Uterus (tissue), 4 donors: Measurements from ENCODE around the gene HCFC1. TPM values are rescaled to one million over a fixed set of nuclear protein-coding genes. Genes with fewer than 3 reads are reported as not detected.
"Not testable (repeated sequence)": the region's sequence is repeated elsewhere in the genome, so short reads cannot be mapped to it uniquely, and the experiment has no call there.

Experiments
- DNase-seq, 2 donors: peaks; one replicate each; pipeline ENCODE4 v3.0.0-alpha.2; 2019 to 2020
- H3K27ac ChIP-seq, 2 donors: fragments of 200-600 bp; sonication (generic); 1 replicate in 1 of 2; 2 replicates in 1 of 2; pipeline ENCODE4 v1.5.1; 2016 to 2018
- H3K27me3 ChIP-seq, 2 donors: fragments of 200-600 bp; sonication (generic); one replicate each; pipeline ENCODE4 v1.5.1; 2018 to 2019; ENCODE audit warnings: control low read depth in 1 of 2
- H3K36me3 ChIP-seq, 2 donors: fragments of 200-600 bp; sonication (generic); one replicate each; pipeline ENCODE4 v1.5.1; 2019; ENCODE audit warnings: control low read depth in 1 of 2
- H3K4me1 ChIP-seq, 2 donors: fragments of 200-600 bp; sonication (generic); one replicate each; pipeline ENCODE4 v1.5.1; 2018 to 2019; ENCODE audit warnings: control low read depth in 1 of 2
- H3K4me3 ChIP-seq, 2 donors: fragments of 200-600 bp; sonication (generic); 1 replicate in 1 of 2; 2 replicates in 1 of 2; pipeline ENCODE4 v1.5.1; 2018 to 2019; ENCODE audit warnings: mild to moderate bottlenecking in 1 of 2
- H3K9me3 ChIP-seq, 2 donors: fragments of 200-600 bp; sonication (generic); one replicate each; pipeline ENCODE4 v1.5.1; 2019; ENCODE audit warnings: control low read depth in 1 of 2
- POLR2A ChIP-seq, 2 donors: fragments of 450-650 bp; IDR thresholded peaks; one replicate each; pipeline ENCODE4 v1.6.1; 2016; ENCODE audit warnings: antibody characterized with exemption in 2 of 2, mild to moderate bottlenecking in 1 of 2, moderate library complexity in 1 of 2
- intact Hi-C: fragments of 100-400 bp; cut with DNase I; formaldehyde crosslinking; loops from one replicate; pipeline ENCODE4 v1.15.1; 2023; ENCODE audit warnings: low total_unique reads
- total RNA-seq, 4 donors: library from RNA; depleted of rRNA in 3 of 4; stranded (reverse); fragments of >200 nt in 3 of 4; gene quantifications; one replicate each; pipeline versions ENCODE4 v1.1.0 to v1.2.4, GENCODE V29; 2014 to 2023
- TF ChIP-seq, protein P1 (sequence below), 4 experiments: fragments of 200-600 bp in 2 of 4; fragments of 450-650 bp in 2 of 4; sonication (generic) in 2 of 4; IDR thresholded peaks; one replicate each; pipeline ENCODE4 v1.5.1; 2016 to 2019; ENCODE audit warnings: antibody characterized with exemption in 4 of 4, mild to moderate bottlenecking in 2 of 4, moderate library complexity in 1 of 4
- donor health status: DM: yes; HTN: yes; CAD: no.

The HCFC1 gene
- total RNA-seq, 4 donors from 2014 or later = 20.9 to 65.7 (median 37.3) TPM

DNA sequence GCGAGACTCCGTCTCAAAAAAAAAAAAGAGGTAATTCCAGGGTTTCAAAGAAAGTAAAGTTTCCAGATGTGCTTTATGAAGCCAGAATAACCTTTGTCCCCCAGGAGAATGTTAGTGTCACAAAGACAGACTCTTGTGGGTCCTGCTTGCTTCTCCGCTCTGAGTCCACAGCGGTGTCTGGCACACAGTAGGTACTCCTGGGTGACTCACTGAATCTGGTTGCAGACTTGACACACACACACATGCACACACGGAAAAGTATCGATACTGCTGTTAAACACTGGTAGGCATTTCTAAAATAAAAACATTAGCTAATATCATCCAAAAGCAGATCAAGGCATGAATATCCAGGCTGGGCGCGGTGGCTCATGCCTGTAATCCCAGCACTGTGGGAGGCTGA, 23.9 kb upstream of the HCFC1 start:
- H3K4me3 ChIP-seq = no peak overlapping the region
- no peak overlapping the region for H3K27ac ChIP-seq
- no peaks in the 10 kb centered on the region for H3K4me1 ChIP-seq
- intact Hi-C loops = no loop called here
- H3K27me3 ChIP-seq = no peaks in the 10 kb centered on the region
- TF ChIP-seq, protein P1, sequence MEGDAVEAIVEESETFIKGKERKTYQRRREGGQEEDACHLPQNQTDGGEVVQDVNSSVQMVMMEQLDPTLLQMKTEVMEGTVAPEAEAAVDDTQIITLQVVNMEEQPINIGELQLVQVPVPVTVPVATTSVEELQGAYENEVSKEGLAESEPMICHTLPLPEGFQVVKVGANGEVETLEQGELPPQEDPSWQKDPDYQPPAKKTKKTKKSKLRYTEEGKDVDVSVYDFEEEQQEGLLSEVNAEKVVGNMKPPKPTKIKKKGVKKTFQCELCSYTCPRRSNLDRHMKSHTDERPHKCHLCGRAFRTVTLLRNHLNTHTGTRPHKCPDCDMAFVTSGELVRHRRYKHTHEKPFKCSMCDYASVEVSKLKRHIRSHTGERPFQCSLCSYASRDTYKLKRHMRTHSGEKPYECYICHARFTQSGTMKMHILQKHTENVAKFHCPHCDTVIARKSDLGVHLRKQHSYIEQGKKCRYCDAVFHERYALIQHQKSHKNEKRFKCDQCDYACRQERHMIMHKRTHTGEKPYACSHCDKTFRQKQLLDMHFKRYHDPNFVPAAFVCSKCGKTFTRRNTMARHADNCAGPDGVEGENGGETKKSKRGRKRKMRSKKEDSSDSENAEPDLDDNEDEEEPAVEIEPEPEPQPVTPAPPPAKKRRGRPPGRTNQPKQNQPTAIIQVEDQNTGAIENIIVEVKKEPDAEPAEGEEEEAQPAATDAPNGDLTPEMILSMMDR (IDR thresholded peaks at IDR 0.05) = no peak
- TF ChIP-seq POLR2A (IDR thresholded peaks at IDR 0.05) = no peak
- H3K9me3 ChIP-seq = no peaks in the 10 kb centered on the region
- H3K36me3 ChIP-seq = no peaks in the 10 kb centered on the region
- no peak for DNase-seq

DNA sequence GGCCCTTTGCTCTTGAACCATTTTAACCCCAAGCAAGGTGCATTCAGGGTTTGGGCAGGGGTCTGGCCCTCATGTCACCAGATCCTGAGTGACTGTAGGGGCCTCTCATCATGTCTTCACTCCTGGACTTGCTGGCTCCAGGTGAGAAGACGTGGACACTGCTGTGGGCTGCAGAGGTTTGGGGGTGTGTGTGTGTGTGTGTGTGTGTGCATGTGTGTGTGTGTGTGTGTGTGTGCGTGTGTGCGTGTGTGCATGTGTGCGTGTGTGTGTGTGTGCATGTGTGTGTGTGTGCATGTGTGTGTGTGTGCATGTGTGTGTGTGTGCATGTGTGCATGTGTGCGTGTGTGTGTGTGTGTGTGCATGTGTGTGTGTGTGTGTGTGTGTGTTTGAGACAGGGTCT, 22.8 kb upstream of the HCFC1 start:
- H3K27ac ChIP-seq, intact Hi-C loops, H3K4me1 ChIP-seq, H3K4me3 ChIP-seq, H3K36me3 ChIP-seq, DNase-seq, H3K27me3 ChIP-seq, H3K9me3 ChIP-seq: not testable (repeated sequence)

DNA sequence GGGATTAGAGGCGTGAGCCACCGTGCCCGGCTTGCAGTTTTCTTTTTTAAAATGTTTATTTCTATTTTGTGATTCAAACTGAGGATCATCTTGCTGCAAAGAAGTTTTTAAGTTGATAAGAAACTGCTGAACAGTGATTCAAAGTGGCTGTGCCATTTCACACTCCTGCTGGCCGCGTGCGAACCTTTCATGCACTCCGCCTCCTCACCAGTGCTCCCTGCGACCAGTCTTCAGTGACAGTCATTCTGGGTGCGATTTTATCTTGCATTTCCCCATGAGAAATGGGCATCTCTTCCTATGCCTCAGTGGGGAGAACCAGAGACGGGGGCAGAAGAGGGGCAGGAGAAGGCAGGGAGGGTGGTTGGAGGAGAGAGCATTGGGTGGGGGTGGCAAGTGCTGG, 22.4 kb upstream of the HCFC1 start:
- DNase-seq = no peak
- Histone ChIP-seq H3K27ac (no peak overlapping the region), H3K9me3 (no peaks in the 10 kb centered on the region), H3K4me3 (no peak overlapping the region), H3K36me3 (no peaks in the 10 kb centered on the region), H3K27me3 (no peaks in the 10 kb centered on the region), H3K4me1 (no peaks in the 10 kb centered on the region)
- no peak for TF ChIP-seq POLR2A (IDR thresholded peaks at IDR 0.05)
- TF ChIP-seq, protein P1 (IDR thresholded peaks at IDR 0.05) = no peak
- intact Hi-C loops = no loop called here

DNA sequence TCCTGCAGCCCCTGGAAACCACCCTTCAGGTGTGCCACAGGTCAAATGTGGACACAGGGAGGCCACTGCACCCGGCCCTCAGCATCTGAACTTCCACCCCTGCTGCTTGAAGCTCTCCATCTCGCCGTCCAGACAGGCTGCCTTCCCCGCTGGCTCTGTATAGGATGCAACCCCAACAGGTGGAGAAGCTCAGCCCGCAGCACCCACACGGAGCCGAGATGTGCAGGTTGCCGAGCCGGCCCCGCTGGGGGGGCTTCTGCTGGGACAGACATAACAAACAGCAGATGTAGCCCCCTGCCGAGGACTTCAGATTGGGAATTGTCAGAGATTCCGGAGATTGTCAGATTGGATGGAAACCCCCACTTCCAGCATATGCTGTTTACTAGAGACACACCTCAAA, 21.5 kb upstream of the HCFC1 start:
- intact Hi-C loops = no loop called here
- Histone ChIP-seq H3K9me3 (no peaks in the 10 kb centered on the region), H3K27me3 (no peaks in the 10 kb centered on the region), H3K36me3 (no peaks in the 10 kb centered on the region), H3K4me1 (no peaks in the 10 kb centered on the region), H3K4me3 (no peak overlapping the region), H3K27ac (no peak overlapping the region)
- TF ChIP-seq POLR2A (IDR thresholded peaks at IDR 0.05) = no peak
- TF ChIP-seq, protein P1 (IDR thresholded peaks at IDR 0.05) = no peak
- DNase-seq = no peak

DNA sequence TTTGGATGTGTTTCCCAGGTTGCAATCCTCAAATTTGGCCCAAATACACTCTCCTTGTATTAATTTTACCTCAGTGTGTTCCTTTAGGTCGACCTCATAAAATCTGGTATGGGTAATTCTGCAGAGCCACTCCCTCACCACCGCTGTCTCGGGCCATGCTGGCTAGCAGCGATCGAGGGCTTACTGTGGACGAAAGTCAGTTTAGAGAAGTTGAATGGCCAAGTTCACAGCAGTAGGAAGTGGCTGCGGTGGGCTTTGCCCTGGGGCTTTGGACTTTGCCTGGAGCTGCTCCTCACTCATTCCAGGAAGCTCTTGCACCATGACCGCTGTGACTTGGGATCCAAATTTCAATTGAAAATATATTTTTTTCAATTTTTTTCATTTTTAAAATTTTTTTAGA, 20.6 kb upstream of the HCFC1 start:
- Histone ChIP-seq H3K9me3 (no peaks in the 10 kb centered on the region), H3K4me3 (no peak overlapping the region), H3K4me1 (no peaks in the 10 kb centered on the region), H3K27me3 (no peaks in the 10 kb centered on the region), H3K36me3 (no peaks in the 10 kb centered on the region), H3K27ac (no peak overlapping the region)
- TF ChIP-seq, protein P1 (IDR thresholded peaks at IDR 0.05) = no peak
- TF ChIP-seq POLR2A (IDR thresholded peaks at IDR 0.05) = no peak
- DNase-seq = no peak
- intact Hi-C loops = no loop called here

DNA sequence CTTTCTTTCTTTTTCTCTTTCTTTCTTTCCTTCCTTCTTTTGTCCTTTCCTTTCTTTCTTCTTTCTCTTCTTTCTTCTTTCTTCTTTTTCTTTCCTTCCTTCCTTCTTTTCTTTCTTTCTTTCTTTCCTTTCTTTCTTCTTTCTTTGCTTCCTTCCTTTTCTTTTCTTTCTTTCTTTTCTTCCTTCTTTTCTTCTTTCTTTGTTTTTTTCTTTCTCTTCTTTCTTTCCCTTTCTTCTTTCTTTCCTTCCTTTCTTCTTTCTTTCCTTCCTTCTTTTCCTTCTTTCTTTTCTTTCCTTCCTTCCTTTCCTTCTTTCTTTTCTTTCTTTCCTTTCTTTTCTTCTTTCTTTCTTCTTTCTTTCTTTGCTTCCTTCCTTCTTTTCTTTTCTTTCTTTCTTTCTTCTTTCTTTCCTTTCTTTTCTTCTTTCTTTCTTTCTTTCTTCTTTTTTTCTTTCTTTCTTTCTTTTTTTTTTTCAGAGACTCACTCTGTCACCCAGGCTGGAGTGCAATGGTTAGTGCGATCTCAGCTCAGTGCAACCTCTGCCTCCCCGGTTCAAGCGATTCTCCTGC, 19.5 kb upstream of the HCFC1 start:
- Histone ChIP-seq H3K36me3 (no peaks in the 10 kb centered on the region), H3K27ac (no peak overlapping the region), H3K4me3 (no peak overlapping the region), H3K4me1 (no peaks in the 10 kb centered on the region), H3K27me3 (no peaks in the 10 kb centered on the region), H3K9me3 (no peaks in the 10 kb centered on the region)
- DNase-seq = no peak
- TF ChIP-seq POLR2A (IDR thresholded peaks at IDR 0.05) = no peak
- TF ChIP-seq, protein P1 (IDR thresholded peaks at IDR 0.05) = no peak
- intact Hi-C loops = no loop called here
